Uterus (tissue), 4 donors: ENCODE data around the gene NPR2. TPM values are rescaled to one million over a fixed set of nuclear protein-coding genes. Genes with fewer than 3 reads are reported as not detected.
A peak's percentile ranks its signal among the peaks of the same experiment; 100 is the strongest.

ENCODE experiments used
- DNase-seq, 2 donors: peaks; one replicate each; pipeline ENCODE4 v3.0.0-alpha.2; 2019 to 2020
- H3K27ac ChIP-seq, 2 donors: fragments of 200-600 bp; sonication (generic); 1 replicate in 1 of 2; 2 replicates in 1 of 2; pipeline ENCODE4 v1.5.1; 2016 to 2018
- H3K27me3 ChIP-seq, 2 donors: fragments of 200-600 bp; sonication (generic); one replicate each; pipeline ENCODE4 v1.5.1; 2018 to 2019; ENCODE audit warnings: control low read depth in 1 of 2
- H3K36me3 ChIP-seq, 2 donors: fragments of 200-600 bp; sonication (generic); one replicate each; pipeline ENCODE4 v1.5.1; 2019; ENCODE audit warnings: control low read depth in 1 of 2
- H3K4me1 ChIP-seq, 2 donors: fragments of 200-600 bp; sonication (generic); one replicate each; pipeline ENCODE4 v1.5.1; 2018 to 2019; ENCODE audit warnings: control low read depth in 1 of 2
- H3K4me3 ChIP-seq, 2 donors: fragments of 200-600 bp; sonication (generic); 1 replicate in 1 of 2; 2 replicates in 1 of 2; pipeline ENCODE4 v1.5.1; 2018 to 2019; ENCODE audit warnings: mild to moderate bottlenecking in 1 of 2
- H3K9me3 ChIP-seq, 2 donors: fragments of 200-600 bp; sonication (generic); one replicate each; pipeline ENCODE4 v1.5.1; 2019; ENCODE audit warnings: control low read depth in 1 of 2
- POLR2A ChIP-seq, 2 donors: fragments of 450-650 bp; IDR thresholded peaks; one replicate each; pipeline ENCODE4 v1.6.1; 2016; ENCODE audit warnings: antibody characterized with exemption in 2 of 2, mild to moderate bottlenecking in 1 of 2, moderate library complexity in 1 of 2
- intact Hi-C: fragments of 100-400 bp; cut with DNase I; formaldehyde crosslinking; loops from one replicate; pipeline ENCODE4 v1.15.1; 2023; ENCODE audit warnings: low total_unique reads
- total RNA-seq, 4 donors: library from RNA; depleted of rRNA in 3 of 4; stranded (reverse); fragments of >200 nt in 3 of 4; gene quantifications; one replicate each; pipeline versions ENCODE4 v1.1.0 to v1.2.4, GENCODE V29; 2014 to 2023
- TF ChIP-seq, protein P1 (sequence below), 4 experiments: fragments of 200-600 bp in 2 of 4; fragments of 450-650 bp in 2 of 4; sonication (generic) in 2 of 4; IDR thresholded peaks; one replicate each; pipeline ENCODE4 v1.5.1; 2016 to 2019; ENCODE audit warnings: antibody characterized with exemption in 4 of 4, mild to moderate bottlenecking in 2 of 4, moderate library complexity in 1 of 4
- donor health status: DM: yes; HTN: yes; CAD: no.

Gene NPR2
- total RNA-seq, 4 donors from 2014 or later, result 3.8 to 70.4 (median 31.7) TPM

DNA sequence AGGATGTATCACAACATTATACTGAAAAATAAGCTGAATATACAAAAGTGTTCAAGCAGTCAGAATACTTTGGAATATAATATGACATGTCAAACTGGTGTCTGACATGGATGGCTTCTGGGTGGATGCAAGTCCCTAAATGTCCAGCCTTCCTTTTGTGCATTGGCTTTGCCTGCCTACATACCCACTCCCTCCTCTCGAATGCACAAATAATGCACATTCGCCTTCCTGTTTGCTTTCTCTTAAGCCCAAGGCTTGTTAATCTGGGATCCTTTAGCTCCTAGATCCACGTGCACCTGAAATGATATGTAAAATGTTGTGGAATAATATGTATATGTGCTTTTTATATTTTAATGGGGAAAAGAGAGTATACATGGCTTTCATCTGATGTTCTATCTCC is 12.9 kb upstream of the NPR2 start:
- Histone ChIP-seq H3K36me3 (no peaks in the 10 kb centered on the region), H3K4me1 (no peaks in the 10 kb centered on the region), H3K4me3 (no peak overlapping the region), H3K27ac (no peak overlapping the region), H3K9me3 (no peaks in the 10 kb centered on the region), H3K27me3 (no peaks in the 10 kb centered on the region)
- TF ChIP-seq, protein P1, sequence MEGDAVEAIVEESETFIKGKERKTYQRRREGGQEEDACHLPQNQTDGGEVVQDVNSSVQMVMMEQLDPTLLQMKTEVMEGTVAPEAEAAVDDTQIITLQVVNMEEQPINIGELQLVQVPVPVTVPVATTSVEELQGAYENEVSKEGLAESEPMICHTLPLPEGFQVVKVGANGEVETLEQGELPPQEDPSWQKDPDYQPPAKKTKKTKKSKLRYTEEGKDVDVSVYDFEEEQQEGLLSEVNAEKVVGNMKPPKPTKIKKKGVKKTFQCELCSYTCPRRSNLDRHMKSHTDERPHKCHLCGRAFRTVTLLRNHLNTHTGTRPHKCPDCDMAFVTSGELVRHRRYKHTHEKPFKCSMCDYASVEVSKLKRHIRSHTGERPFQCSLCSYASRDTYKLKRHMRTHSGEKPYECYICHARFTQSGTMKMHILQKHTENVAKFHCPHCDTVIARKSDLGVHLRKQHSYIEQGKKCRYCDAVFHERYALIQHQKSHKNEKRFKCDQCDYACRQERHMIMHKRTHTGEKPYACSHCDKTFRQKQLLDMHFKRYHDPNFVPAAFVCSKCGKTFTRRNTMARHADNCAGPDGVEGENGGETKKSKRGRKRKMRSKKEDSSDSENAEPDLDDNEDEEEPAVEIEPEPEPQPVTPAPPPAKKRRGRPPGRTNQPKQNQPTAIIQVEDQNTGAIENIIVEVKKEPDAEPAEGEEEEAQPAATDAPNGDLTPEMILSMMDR (IDR thresholded peaks at IDR 0.05), result no peak
- DNase-seq, result no peak
- intact Hi-C loops, result no loop called here

DNA sequence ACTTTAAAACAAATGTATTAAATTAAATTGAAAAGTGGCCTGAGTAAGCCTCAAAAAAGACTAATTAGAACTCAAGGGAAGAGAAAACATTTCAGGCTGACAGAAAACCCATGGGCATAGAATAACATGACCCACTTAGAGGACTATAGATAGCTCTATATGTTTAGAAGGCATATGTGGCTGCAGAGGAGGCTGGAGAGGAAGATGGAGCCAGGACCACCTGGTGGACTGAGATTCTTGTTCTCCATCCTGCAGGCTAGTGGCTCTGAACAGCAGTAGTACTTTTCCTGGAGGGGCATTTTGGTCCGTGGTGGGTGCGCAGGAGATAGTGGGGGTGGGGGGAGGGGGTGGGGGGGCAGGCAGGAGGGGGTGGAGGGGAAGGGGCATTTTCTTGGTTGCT is 10.3 kb upstream of the NPR2 start:
- Histone ChIP-seq H3K9me3 (no peaks in the 10 kb centered on the region), H3K4me3 (no peak overlapping the region), H3K4me1 (no peaks in the 10 kb centered on the region), H3K27ac (no peak overlapping the region), H3K27me3 (no peaks in the 10 kb centered on the region), H3K36me3 (no peaks in the 10 kb centered on the region)
- TF ChIP-seq, protein P1 (IDR thresholded peaks at IDR 0.05), result no peak
- no peak for TF ChIP-seq POLR2A (IDR thresholded peaks at IDR 0.05)
- no peak for DNase-seq
- intact Hi-C loops, result no loop called here

DNA sequence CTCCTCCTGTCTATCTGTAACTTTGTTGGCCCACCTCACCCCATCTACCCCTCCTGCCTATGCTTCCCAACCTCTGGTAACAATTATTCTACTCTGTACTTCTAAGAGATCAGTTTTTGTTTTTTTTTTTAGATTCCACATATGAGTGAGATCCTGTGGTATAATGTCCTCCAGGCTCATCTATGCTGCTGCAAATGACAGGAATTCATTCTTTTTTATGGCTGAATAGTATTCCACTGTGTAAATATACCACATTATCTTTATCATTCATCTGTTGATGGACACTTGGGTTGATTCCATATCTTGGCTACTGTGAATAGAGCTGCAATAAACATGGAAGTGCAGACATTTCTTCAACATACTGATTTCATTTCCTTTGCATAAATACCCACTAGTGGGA is 8.0 kb upstream of the NPR2 start:
- no peak for DNase-seq
- H3K4me3 ChIP-seq, result no peak overlapping the region
- TF ChIP-seq, protein P1 (IDR thresholded peaks at IDR 0.05), result no peak
- TF ChIP-seq POLR2A (IDR thresholded peaks at IDR 0.05), result no peak
- no peaks in the 10 kb centered on the region for H3K36me3 ChIP-seq
- intact Hi-C loops, result no loop called here
- no peaks in the 10 kb centered on the region for H3K4me1 ChIP-seq
- H3K27me3 ChIP-seq, result no peaks in the 10 kb centered on the region
- no peak overlapping the region for H3K27ac ChIP-seq
- H3K9me3 ChIP-seq, result no peaks in the 10 kb centered on the region

DNA sequence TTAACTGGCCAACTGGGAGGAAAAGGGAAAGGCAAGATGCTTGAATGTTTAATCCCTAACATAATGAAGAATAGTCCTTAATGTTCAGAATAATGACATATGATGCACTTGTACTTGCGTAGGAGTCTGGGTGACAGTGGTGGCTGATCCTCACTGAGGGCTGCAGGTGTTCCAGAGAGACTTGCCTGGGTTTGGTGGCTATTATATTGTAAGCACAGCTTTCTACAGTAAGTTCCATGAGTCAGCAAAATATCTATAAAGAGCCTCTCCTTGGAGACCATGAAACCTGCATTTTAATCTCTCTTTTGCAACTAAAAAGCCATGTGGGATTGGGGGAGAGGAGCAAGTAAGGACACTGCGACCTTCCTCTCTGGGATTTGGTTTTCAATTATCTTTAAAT is 1.9 kb upstream of the NPR2 start:
- Histone ChIP-seq H3K27ac (no peak overlapping the region), H3K4me1 (peaks cover 12 to 22% of the 10 kb centered on the region in 2 donors), H3K4me3 (no peak overlapping the region), H3K9me3 (no peaks in the 10 kb centered on the region), H3K27me3 (no peaks in the 10 kb centered on the region), H3K36me3 (no peaks in the 10 kb centered on the region)
- no peak for DNase-seq
- TF ChIP-seq, protein P1 (IDR thresholded peaks at IDR 0.05), result no peak
- TF ChIP-seq POLR2A (IDR thresholded peaks at IDR 0.05), result no peak
- intact Hi-C loops, result no loop called here

DNA sequence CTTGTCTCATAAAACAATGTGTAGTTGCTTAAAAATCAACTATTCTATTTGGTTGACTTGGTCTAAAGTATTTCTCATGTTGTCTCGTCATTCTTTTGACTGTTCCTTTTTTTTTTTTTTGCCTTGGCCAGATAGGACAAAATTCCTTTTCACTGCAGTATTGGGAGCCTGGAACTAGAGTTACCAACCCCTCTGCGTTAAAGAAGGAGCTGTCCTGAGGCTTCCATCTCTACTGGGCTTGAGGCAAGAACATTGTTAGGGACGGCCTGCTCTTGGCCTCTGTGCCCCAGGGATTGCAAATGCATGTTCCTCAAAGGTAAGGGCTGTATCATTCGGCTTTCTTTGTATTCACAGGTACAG is 1.4 kb upstream of the NPR2 start:
- Histone ChIP-seq H3K27me3 (no peaks in the 10 kb centered on the region), H3K4me1 (peaks cover 12 to 22% of the 10 kb centered on the region in 2 donors), H3K4me3 (no peak overlapping the region), H3K27ac (peak overlapping the region in 1 of 2 donors; percentile 91), H3K36me3 (no peaks in the 10 kb centered on the region), H3K9me3 (no peaks in the 10 kb centered on the region)
- intact Hi-C loops, result loop anchor here (5.0 kb wide), 1 partner anchor 92 kb away; no protein-coding TSS in a partner anchor
- TF ChIP-seq POLR2A (IDR thresholded peaks at IDR 0.05), result no peak
- TF ChIP-seq, protein P1 (IDR thresholded peaks at IDR 0.05), result no peak
- DNase-seq, result no peak
